DOHH2 (cell line): ENCODE results near the gene BATF.

Source experiments
- H3F3A ChIP-seq: fragments of 200-600 bp; sonication (generic), shearing (Covaris generic); 2 replicates; pipeline ENCODE4 v1.6.0; 2016; ENCODE audit warnings: antibody characterized with exemption, mild to moderate bottlenecking; ENCODE audit not compliant: control insufficient read depth, insufficient read depth
- H3K27ac ChIP-seq: fragments of 200-600 bp; sonication (generic); 2 replicates; pipeline ENCODE4 v1.5.1; 2014; ENCODE audit warnings: low read depth, mild to moderate bottlenecking, low read length, moderate library complexity
- H3K27me3 ChIP-seq: fragments of 200-600 bp; sonication (generic); 2 replicates; pipeline ENCODE4 v1.6.1; 2014; ENCODE audit warnings: mild to moderate bottlenecking, low read length, mixed read lengths; ENCODE audit not compliant: control insufficient read depth
- H3K36me3 ChIP-seq: fragments of 200-600 bp; sonication (generic); 2 replicates; pipeline ENCODE4 v1.6.1; 2014; ENCODE audit warnings: mild to moderate bottlenecking, low read length, moderate library complexity, mixed read lengths; ENCODE audit not compliant: control insufficient read depth
- H3K4me1 ChIP-seq: fragments of 200-600 bp; sonication (generic); 2 replicates; pipeline ENCODE4 v1.6.1; 2014; ENCODE audit warnings: mild to moderate bottlenecking, low read length, mixed read lengths; ENCODE audit not compliant: control insufficient read depth
- H3K4me2 ChIP-seq: fragments of 200-600 bp; sonication (generic); 2 replicates; pipeline ENCODE4 v1.6.0; 2014; ENCODE audit warnings: mild to moderate bottlenecking, low read length, moderate library complexity
- H3K4me3 ChIP-seq: fragments of 200-600 bp; sonication (generic); 2 replicates; pipeline ENCODE4 v1.5.1; 2014; ENCODE audit warnings: mild to moderate bottlenecking, low read length, mixed read lengths
- H3K79me2 ChIP-seq: fragments of 200-600 bp; sonication (generic); 2 replicates; pipeline ENCODE4 v1.6.1; 2014; ENCODE audit warnings: mild to moderate bottlenecking, low read length, mixed read lengths; ENCODE audit not compliant: control insufficient read depth
- H3K9me2 ChIP-seq: fragments of 200-600 bp; sonication (generic); replicated peaks from 2 replicates; pipeline ENCODE4 v1.6.1; 2014; ENCODE audit warnings: mild to moderate bottlenecking, low read length, mixed read lengths; ENCODE audit not compliant: control insufficient read depth
- H3K9me3 ChIP-seq: fragments of 200-600 bp; sonication (generic); 2 replicates; pipeline ENCODE4 v1.6.1; 2014; ENCODE audit warnings: antibody characterized with exemption, low read length, mixed read lengths; ENCODE audit not compliant: control insufficient read depth, insufficient read depth
- H4K20me1 ChIP-seq: fragments of 200-600 bp; sonication (generic); 2 replicates; pipeline ENCODE4 v1.6.0; 2014; ENCODE audit warnings: low read depth, mild to moderate bottlenecking, antibody characterized with exemption, low read length, moderate library complexity; ENCODE audit not compliant: control insufficient read depth, insufficient read depth
- EZH2phosphoT487 ChIP-seq: fragments of 200-600 bp; sonication (generic); IDR thresholded peaks from 2 replicates; pipeline ENCODE4 v1.6.1; 2017; ENCODE audit warnings: borderline replicate concordance, mild to moderate bottlenecking, antibody characterized with exemption, low read length, moderate library complexity, mixed read lengths
- TF ChIP-seq, protein P1 (sequence below): fragments of 200-600 bp; sonication (generic); IDR thresholded peaks from one replicate; pipeline ENCODE4 v1.5.1; 2014; ENCODE audit warnings: antibody characterized with exemption, mild to moderate bottlenecking, low read depth, low read length; ENCODE audit not compliant: poor library complexity, severe bottlenecking

Gene BATF

DNA sequence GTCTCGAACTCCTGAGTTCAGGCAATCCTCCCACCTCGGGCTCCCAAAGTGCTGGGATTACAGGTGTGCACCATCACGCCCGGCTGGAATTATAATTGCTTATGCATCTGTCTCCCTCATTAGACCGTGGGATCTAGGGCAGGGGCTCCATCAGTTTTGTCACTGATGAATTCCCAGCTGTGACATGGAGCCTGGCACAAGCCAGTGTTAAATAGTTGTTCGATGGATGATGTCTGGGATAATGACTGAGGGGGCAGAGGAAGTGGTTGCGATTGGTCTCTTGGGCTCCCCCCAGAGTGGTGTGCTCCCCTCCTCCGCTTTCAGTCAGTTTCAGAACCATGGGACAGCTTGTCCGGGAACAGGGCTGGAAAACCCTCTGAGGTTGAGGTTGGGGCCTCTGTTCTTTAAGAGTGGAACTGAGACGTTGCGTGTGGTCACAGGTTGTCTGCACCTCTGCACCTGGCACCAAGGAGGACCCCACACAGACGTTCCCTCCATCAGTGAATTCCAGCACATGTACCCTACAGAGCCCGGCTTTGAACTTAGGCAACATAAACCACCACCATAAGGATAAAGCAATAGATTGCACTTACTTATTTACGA lies 30.8 kb upstream of the BATF start:
- Histone ChIP-seq H3K4me3 (no peak overlapping the region), H4K20me1 (no peaks in the 10 kb centered on the region), H3K9me2 (no peaks in the 10 kb centered on the region), H3K27me3 (peaks cover 39% of the 10 kb centered on the region), H3K4me2 (no peak overlapping the region), H3K4me1 (peaks cover 16% of the 10 kb centered on the region), H3K79me2 (no peaks in the 10 kb centered on the region), H3K27ac (no peak overlapping the region), H3F3A (no peaks in the 10 kb centered on the region), H3K9me3 (no peaks in the 10 kb centered on the region), H3K36me3 (no peaks in the 10 kb centered on the region)
- TF ChIP-seq, protein P1, sequence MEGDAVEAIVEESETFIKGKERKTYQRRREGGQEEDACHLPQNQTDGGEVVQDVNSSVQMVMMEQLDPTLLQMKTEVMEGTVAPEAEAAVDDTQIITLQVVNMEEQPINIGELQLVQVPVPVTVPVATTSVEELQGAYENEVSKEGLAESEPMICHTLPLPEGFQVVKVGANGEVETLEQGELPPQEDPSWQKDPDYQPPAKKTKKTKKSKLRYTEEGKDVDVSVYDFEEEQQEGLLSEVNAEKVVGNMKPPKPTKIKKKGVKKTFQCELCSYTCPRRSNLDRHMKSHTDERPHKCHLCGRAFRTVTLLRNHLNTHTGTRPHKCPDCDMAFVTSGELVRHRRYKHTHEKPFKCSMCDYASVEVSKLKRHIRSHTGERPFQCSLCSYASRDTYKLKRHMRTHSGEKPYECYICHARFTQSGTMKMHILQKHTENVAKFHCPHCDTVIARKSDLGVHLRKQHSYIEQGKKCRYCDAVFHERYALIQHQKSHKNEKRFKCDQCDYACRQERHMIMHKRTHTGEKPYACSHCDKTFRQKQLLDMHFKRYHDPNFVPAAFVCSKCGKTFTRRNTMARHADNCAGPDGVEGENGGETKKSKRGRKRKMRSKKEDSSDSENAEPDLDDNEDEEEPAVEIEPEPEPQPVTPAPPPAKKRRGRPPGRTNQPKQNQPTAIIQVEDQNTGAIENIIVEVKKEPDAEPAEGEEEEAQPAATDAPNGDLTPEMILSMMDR = no peak
- TF ChIP-seq EZH2phosphoT487 = no peak

DNA sequence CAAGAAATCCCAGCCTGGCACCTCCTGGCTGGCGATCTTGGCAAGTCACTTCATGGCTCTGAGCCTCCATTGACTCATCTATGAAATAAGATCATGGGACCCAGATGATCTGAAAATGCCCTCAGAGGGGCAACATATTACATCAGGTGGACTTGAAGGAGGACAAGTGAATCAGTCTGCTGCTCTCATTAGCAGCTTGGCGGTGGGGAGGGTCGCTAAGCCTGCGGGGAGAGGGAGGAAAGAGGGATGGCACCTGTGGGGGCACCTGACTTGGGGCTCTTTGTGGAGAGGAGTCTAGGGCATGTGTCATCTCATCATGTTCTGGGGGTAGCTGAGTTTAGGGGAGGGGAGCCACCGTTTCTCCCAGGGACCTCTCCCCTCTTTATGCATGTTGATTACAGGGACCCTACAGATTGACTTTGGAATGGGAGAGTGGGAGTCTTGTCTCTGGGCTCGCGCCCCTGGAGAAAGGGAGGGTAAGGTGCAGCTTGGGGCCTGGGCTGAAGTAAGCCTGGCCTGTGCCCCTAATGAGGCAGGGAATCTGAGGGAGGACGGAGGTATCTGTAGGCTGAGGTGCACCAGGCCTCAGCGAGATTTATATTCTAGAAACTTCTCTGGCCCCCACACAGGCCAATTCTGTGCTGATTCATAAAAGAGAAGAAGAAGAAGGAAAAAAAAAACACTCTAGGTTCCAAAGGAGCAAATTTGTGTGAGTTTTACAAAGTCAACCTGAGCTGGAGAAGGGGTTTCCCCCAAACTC lies 29.3 kb upstream of the BATF start:
- Histone ChIP-seq H3K9me3 (no peaks in the 10 kb centered on the region), H3K4me3 (no peak overlapping the region), H3K4me1 (peaks cover 5% of the 10 kb centered on the region), H3F3A (no peaks in the 10 kb centered on the region), H3K27me3 (peaks cover 33% of the 10 kb centered on the region), H3K79me2 (no peaks in the 10 kb centered on the region), H3K4me2 (no peak overlapping the region), H3K9me2 (no peaks in the 10 kb centered on the region), H3K27ac (no peak overlapping the region), H3K36me3 (no peaks in the 10 kb centered on the region), H4K20me1 (no peaks in the 10 kb centered on the region)
- TF ChIP-seq, protein P1 = no peak
- no peak for TF ChIP-seq EZH2phosphoT487

- 0 out of 2 replicates have a peak overlapping the region, but pooled peaks have one; percentile 4 for H3K4me2 ChIP-seq
- H4K20me1 ChIP-seq = no peaks in the 10 kb centered on the region
Observed at GRCh38 chr14:75493592-75494087, 28.6 kb upstream of the BATF start.

More at GRCh38 chr14:75493592-75494087, 28.6 kb upstream of the BATF start:
- H3F3A ChIP-seq = no peaks in the 10 kb centered on the region
- peaks cover 33% of the 10 kb centered on the region for H3K27me3 ChIP-seq
- peaks cover 5% of the 10 kb centered on the region for H3K4me1 ChIP-seq
- H3K4me3 ChIP-seq = no peak overlapping the region
- H3K9me2 ChIP-seq = no peaks in the 10 kb centered on the region
- no peaks in the 10 kb centered on the region for H3K79me2 ChIP-seq
- no peak for TF ChIP-seq EZH2phosphoT487
- TF ChIP-seq, protein P1 = no peak
- no peak overlapping the region for H3K27ac ChIP-seq
- no peaks in the 10 kb centered on the region for H3K9me3 ChIP-seq
- H3K36me3 ChIP-seq = no peaks in the 10 kb centered on the region
